HPDE6-E6E7 (cell line): Measurements from ENCODE around the gene DSG3.

Experiments used
- DNase-seq: peaks from one replicate; pipeline ENCODE4 v3.0.0; 2011; ENCODE audit warnings: missing footprints; ENCODE audit errors: extremely low spot score

The DSG3 gene

GRCh38 chr18:31447530-31448191, at the start of gene DSG3:
DSG3 (plus strand) TSS chr18:31447741; CDS start chr18:31447878, 137 bp downstream.
- DNase-seq, result no peak

- DNase-seq, result no peak
These were observed 49.4 kb upstream of the DSG3 start for GRCh38 chr18:31398191-31398590.

- DNase-seq, result no peak
These were observed 48.1 kb upstream of the DSG3 start for GRCh38 chr18:31399306-31400032.

- no peak for DNase-seq
These were observed 46.1 kb upstream of the DSG3 start for GRCh38 chr18:31401156-31402025.

- DNase-seq, result no peak
These were observed 45.5 kb upstream of the DSG3 start for GRCh38 chr18:31402026-31402373.

- no peak for DNase-seq
These were observed 44.1 kb upstream of the DSG3 start for GRCh38 chr18:31403409-31403808.

- no peak for DNase-seq
These were observed 39.9 kb upstream of the DSG3 start for GRCh38 chr18:31407649-31408048.

- DNase-seq, result no peak
These were observed 38.3 kb upstream of the DSG3 start for GRCh38 chr18:31409276-31409675.

GRCh38 chr18:31410716-31411483, 36.6 kb upstream of the DSG3 start:
- no peak for DNase-seq

- DNase-seq, result no peak
These were observed 34.4 kb upstream of the DSG3 start for GRCh38 chr18:31413137-31413536.

GRCh38 chr18:31417850-31418249, 29.7 kb upstream of the DSG3 start:
- no peak for DNase-seq

GRCh38 chr18:31419457-31419932, 28.0 kb upstream of the DSG3 start:
- peak; percentile 38 for DNase-seq

- DNase-seq, result no peak
These were observed 27.5 kb upstream of the DSG3 start for GRCh38 chr18:31420032-31420431.

GRCh38 chr18:31420524-31420923, 27.0 kb upstream of the DSG3 start:
- no peak for DNase-seq

GRCh38 chr18:31424383-31424988, 23.1 kb upstream of the DSG3 start:
- DNase-seq, result no peak

- no peak for DNase-seq
These were observed 21.5 kb upstream of the DSG3 start for GRCh38 chr18:31426021-31426420.

GRCh38 chr18:31426871-31427406, 20.6 kb upstream of the DSG3 start:
- no peak for DNase-seq

GRCh38 chr18:31428211-31428610, 19.3 kb upstream of the DSG3 start:
- no peak for DNase-seq

- DNase-seq, result peak; percentile 73
These were observed 17.9 kb upstream of the DSG3 start for GRCh38 chr18:31429623-31430022.

- DNase-seq, result no peak
These were observed 17.5 kb upstream of the DSG3 start for GRCh38 chr18:31430072-31430471.

GRCh38 chr18:31430554-31430953, 17.0 kb upstream of the DSG3 start:
- DNase-seq, result no peak
